ENCODE measurements around the gene RRP12. TPM values are rescaled to one million over a fixed set of nuclear protein-coding genes. Genes with fewer than 3 reads are reported as not detected.
"Not testable (repeated sequence)": the region's sequence is repeated elsewhere in the genome, so short reads cannot be mapped to it uniquely, and the experiment has no call there.

The RRP12 gene
- total RNA-seq, 1 donor from 2014 or later = 33.0 TPM

GRCh38 chr10:97367126-97367649, 34.0 kb downstream of the RRP12 start:
- DNase-seq (ENCODE audit: extremely low read depth, low read depth, low spot score) = no peak

DNA sequence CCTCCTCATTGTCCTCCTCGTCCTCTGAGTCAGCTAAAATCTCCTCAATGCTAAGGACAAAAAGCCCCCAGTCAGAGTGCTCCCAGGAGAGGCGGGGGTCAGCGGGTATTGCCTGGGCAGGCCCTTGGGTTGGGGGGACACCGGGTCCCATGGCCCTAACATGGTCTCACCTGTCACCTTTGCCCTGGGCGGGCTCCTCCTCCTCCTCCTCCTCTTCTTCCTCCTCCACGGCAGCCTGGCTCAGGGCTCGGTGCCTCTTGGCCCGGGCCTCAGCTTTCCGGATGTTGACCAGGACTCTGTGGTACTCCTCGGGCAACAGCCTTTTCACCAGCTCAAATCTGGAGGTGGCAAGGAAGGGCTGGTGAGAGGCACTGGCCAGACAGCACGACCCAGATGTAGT, 34.6 kb downstream of the RRP12 start:
- DNase-seq (ENCODE audit: extremely low read depth, low read depth, low spot score) = no peak

DNA sequence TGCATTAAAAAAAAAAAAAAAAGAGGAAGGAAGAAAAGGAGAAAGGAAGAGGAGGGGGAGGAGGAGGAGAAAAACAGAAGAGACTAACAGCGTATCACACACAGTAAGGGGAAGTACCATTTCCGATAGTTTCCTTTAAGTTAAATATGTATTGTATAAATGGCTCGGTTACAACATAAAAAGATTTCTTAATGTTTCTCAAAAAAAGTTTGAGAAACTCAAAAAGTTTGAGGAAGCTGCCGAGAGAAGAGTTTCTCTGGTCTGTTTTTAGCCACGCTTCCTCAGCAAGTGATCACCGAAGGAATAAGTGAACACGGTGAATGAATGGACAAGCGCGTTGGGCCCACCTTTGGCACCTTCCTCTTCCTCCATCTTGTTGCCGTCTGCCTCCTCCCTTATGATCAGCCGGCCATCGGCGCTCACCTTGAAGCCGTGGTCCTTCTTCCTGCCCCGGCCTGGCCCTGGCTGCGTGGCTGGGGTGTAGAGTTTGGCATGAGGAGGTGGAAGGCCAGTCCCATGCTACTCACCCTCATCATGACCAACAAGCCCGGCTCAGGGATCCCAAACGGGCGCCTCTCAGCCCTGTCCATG, 35.3 kb downstream of the RRP12 start:
- DNase-seq (ENCODE audit: extremely low read depth, low read depth, low spot score) = no peak

- DNase-seq (ENCODE audit: extremely low read depth, low read depth, low spot score) = no peak
Measured at GRCh38 chr10:97363071-97363470, 38.1 kb downstream of the RRP12 start.

GRCh38 chr10:97362310-97363033, 38.7 kb downstream of the RRP12 start:
- DNase-seq (ENCODE audit: extremely low read depth, low read depth, low spot score) = no peak

DNA sequence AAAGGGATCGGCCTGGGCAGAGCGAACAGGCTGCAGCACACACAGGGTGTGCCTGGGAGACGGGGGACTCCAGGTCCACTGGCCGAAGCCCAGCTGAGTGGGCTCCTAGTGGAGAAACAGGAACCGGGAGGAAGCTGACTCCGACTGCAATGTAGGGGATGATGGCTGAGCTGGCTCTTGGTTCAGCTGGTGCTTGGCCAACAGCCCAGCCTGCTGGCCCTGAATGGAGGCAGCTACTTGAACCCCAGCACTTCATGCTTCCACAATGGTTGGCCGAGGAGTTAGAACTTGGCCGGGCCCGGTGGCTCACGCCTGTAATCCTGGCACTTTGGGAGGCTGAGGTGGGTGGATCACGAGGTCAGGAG, 39.6 kb downstream of the RRP12 start:
- DNase-seq (ENCODE audit: extremely low read depth, low read depth, low spot score) = no peak

GRCh38 chr10:97360705-97361536, 40.2 kb downstream of the RRP12 start:
- no peak for DNase-seq (ENCODE audit: extremely low read depth, low read depth, low spot score)

GRCh38 chr10:97358781-97359180, 42.4 kb downstream of the RRP12 start:
- no peak for DNase-seq (ENCODE audit: extremely low read depth, low read depth, low spot score)

GRCh38 chr10:97358349-97358748, 42.8 kb downstream of the RRP12 start:
- DNase-seq (ENCODE audit: extremely low read depth, low read depth, low spot score) = no peak

GRCh38 chr10:97356918-97357317, 44.2 kb downstream of the RRP12 start:
- no peak for DNase-seq (ENCODE audit: extremely low read depth, low read depth, low spot score)

DNA sequence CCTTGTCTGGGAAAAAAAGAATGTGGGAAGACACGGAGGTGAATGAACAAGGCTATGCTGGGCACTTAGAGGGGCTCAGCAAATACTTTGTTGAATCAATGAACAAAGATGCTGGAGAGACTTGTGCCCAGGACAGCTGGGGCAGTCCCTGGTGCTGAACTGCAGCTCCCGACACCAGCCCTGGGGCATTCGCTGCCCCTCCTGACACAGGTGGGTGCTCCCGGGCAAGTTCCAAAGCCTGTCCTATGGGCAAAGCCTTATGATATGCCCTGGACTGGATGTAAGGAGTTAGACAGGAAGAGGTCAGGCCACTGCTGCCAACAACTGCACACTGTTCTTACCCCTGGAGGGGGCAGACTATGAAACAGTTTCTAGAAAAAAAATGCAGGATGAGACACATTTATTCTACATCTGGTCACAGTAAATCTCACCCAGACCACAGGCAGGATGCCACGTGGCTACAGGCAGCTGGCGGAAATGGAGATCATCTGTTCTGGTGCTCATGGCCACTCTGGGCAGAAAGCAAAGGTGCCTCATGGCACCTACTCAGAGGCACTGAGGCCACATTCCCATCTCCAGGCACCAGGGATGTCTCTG, 44.7 kb downstream of the RRP12 start:
- DNase-seq (ENCODE audit: extremely low read depth, low read depth, low spot score) = no peak

GRCh38 chr10:97355571-97355975, 45.6 kb downstream of the RRP12 start:
- no peak for DNase-seq (ENCODE audit: extremely low read depth, low read depth, low spot score)

DNA sequence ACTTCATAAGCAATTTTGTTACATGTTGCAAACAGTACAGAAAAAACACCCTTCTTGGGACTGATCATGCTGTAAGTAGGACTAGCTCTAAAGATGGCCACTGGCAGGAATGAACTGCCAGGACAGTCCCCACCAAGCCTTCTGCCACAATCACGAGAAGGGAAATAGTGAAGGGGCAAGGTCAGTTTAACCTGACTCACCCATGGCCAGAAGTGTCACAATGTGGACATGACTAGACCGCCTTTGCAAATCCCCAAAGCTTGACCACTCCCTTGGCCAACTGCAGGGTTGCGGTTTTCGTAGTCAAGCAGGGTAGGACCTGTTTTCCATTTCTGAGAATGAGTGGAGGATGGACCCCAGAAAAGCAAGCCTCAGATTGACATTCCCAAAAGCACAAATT, 47.2 kb downstream of the RRP12 start:
- DNase-seq (ENCODE audit: extremely low read depth, low read depth, low spot score) = no peak

DNA sequence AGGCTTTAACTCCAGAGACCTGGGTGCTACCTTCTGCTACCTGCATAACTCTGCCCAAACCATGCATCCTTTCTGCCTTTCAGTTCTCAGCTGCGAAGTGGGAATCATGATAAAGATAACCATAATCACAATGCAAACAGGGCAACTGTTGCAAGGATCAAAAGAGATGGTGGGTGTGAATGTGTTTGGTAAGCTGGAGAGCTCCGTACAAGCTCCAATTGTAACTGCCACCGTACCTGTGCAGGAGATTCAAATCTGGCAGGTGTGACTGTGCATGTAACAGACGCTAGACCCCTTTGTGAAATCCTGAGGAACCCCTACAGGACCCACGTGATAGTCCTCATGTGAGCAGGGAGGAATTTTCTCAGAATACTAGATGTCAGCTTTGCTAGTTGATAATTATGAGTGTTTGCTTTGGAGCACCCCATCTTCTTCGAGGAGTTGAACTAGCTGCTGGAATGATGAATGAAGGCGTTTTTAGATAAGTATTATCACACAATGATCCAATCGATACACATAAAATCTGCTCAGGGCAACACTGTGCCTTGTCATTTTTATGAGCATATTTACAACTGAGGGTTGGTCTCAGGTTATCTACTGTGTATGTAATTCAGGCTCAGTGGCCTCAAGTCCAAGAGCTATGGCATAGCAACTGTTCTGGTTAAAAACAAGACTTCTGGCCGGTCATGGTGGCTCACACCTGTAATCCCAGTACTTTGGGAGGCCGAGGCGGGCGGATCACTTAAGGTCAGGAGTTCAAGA, 51.2 kb downstream of the RRP12 start:
- no peak for DNase-seq (ENCODE audit: extremely low read depth, low read depth, low spot score)

GRCh38 chr10:97347317-97347716, 53.8 kb downstream of the RRP12 start:
- DNase-seq (ENCODE audit: extremely low read depth, low read depth, low spot score) = no peak

- DNase-seq (ENCODE audit: extremely low read depth, low read depth, low spot score) = not testable (repeated sequence)
Measured at GRCh38 chr10:97343664-97344063, 57.5 kb downstream of the RRP12 start.

DNA sequence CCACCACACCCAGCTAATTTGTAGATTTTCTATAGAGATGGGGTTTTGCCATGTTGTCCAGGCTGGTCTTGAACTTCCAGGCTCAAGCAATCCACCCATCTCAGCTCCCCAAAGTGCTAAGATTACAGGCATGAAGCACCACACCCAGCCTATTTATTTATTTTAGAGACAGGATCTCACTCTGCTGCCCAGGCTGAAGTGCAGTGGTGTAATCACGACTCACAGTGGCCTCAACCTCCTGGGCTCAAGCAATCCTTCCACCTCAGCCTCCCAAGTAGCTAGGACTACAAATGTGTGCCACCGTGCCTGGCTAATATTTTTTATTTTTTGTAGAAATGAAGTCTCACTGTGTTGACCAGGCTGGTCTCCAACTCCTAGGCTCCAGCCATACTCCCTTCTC, 59.7 kb downstream of the RRP12 start:
- DNase-seq (ENCODE audit: extremely low read depth, low read depth, low spot score) = no peak

GRCh38 chr10:97338041-97338440, 63.1 kb downstream of the RRP12 start:
- no peak for DNase-seq (ENCODE audit: extremely low read depth, low read depth, low spot score)

GRCh38 chr10:97336942-97337831, 64.0 kb downstream of the RRP12 start:
- no peak for DNase-seq (ENCODE audit: extremely low read depth, low read depth, low spot score)

All from glomerular endothelial cell (primary cell).